Stimulated activated CD8-positive, alpha-beta memory T cell treated with anti-CD3 and anti-CD28 coated beads, Interleukin-4, amount 100 ng/mL, for 48 hours (primary cell): ENCODE measurements around the gene TBC1D2B.

Experiments used
- DNase-seq: peaks from one replicate; pipeline ENCODE4 v3.0.0-alpha.2; 2020

TBC1D2B gene

DNA sequence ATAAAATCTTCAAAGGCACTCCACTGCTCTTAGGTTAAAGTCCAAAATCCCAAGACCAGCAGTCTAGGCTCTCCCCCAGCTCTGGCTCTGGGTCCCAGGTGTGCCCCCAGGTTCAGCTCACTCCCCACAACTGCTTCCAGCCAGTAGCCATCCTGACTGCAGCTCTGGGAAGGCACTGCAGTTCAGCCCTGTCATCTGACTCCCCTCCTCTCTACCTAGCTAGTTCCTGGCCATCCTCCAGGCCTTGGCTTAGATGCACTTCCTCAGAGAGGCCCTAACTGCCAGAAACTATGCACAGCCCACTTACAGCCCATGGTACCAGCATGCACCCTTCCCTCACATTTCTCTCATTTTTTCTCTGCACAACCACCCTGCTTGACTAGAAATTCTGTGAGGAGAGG lies 25.5 kb downstream of the TBC1D2B start:
- DNase-seq: no peak

DNA sequence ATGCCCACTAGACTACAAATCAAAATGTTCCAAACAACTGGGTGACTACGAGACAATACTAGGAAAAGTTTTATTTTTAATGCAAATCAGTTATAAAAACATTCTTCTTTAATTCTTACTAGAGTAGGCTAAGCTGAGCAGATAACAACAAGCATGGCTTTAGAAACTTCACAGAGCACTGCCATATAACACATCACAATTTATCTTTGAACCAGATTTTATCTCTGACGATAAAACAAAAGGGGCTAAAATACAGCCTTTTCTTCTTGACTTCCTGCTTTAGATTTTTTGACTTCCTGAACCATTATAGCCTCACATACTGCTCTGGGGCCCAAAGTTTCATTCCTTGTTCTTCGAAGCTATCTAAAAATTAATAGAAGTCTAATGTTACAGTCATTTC lies 25.9 kb downstream of the TBC1D2B start:
- DNase-seq: no peak

- no peak for DNase-seq
Observed at GRCh38 chr15:78050826-78051225, 26.7 kb downstream of the TBC1D2B start.

- no peak for DNase-seq
Observed at GRCh38 chr15:78050441-78050809, 27.1 kb downstream of the TBC1D2B start.

DNA sequence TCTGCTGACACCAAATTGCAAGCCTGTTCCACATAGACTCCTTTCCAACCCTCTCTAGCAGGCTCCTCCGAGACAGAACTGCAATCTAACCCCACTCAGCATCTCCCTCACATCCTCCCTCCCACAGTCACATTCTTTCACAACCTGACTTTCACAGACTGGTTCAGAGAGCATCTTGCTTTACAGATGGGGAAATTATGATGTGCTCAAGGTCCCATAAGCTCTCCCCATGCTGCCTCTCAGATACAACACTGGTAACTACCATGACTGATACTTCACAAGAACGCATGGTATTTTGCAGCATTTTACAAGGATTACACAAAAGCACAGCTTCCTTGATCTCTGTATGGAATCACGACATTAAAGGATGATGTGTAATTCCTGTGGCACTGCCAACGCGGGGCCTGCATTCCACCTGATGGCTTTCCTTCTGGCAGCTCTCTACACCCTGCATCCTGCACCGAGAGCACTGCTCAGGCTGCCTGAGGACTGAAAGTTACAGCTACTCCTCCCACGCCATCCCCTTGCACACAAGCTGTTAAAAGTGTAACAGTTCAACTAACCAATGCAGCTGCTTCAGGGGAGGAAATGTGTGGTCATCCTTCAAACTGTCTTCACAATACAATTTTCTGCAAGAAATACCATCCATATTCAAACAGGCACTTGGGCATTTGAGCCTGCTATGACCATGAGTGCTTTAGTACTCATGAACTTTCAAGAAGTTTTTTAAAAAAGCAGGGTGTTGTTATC lies 27.6 kb downstream of the TBC1D2B start:
- peak; percentile 77 for DNase-seq

GRCh38 chr15:78048628-78048920 lies 28.9 kb downstream of the TBC1D2B start:
- DNase-seq: no peak

- DNase-seq: no peak
Observed at GRCh38 chr15:78047761-78048627, 29.5 kb downstream of the TBC1D2B start.

DNA sequence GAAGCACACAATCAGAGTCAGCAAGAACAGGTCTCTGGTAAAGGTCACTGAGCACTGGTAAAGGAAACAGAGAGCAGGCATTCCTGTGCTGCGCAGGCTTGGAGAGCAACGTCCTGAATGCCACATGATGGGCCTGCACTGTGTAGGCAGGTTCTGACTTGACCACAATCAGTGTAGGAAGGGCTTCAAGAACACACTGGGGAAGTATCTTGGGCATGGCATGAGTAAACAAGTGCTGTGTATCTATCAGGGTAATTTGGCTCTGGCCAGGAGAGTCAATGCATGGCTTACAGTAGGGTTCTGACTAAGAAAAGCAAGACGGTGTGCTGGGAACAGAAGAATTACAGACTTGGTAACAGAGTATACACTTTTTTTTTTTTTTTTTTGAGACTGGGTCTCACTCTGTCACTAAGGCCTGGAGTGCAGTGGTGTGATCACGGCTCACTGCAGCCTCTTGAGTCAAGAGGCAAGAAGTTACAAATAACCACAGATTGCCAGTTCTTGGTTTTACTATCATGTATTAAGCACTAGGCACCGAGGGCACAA lies 30.6 kb downstream of the TBC1D2B start:
- no peak for DNase-seq

DNA sequence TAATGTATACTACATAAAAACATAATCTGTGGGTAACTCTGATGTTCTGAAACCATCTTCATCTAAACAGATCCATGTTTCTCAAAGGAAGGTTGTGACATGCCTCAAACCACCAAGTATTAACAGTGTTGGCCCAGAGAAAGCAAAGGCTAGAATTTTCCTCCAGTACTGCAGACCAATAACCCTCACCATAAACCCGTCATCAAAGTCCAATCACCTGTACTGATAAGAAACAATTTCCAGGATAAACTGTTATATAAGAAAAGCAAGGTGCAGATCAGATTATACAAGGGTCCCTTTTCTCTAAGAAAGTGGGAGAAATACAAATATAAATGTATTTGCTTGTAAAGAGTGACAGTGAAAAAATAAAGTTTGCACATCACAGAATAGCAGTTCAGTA lies 32.3 kb downstream of the TBC1D2B start:
- DNase-seq: no peak

DNA sequence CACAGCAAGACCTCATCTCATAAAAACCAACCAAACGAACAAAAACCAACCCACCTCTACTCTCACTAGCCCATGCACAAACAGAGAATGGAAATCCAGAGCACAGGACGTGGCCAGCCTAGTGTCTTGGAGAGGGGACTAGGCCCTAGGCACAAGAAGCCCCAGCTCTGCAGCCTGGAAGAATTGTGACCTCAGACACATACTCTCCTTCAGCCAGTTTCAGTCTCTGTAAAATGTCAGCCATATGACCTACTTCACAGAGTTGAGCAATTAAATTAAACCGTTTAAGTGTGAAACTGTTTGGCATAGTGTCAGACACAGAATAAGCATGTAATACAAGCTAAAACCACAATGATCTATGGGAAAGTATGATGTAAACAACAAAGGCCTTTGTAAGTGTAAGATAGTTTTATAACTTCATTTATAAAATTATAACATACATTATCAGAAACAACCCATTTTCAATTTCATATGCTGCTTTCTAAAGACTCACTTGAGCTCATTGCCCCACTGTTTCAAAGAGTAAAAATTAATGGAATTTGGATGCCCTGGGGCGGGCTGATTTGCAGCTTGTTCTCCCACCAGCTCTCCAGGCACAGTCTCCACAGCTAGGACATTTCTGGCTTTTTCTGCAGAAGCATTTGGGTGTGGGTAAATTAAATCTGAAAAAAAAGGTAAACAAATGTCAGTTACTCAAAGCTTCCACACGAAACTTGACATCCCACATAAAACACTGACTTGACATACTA lies 32.9 kb downstream of the TBC1D2B start:
- DNase-seq: no peak

DNA sequence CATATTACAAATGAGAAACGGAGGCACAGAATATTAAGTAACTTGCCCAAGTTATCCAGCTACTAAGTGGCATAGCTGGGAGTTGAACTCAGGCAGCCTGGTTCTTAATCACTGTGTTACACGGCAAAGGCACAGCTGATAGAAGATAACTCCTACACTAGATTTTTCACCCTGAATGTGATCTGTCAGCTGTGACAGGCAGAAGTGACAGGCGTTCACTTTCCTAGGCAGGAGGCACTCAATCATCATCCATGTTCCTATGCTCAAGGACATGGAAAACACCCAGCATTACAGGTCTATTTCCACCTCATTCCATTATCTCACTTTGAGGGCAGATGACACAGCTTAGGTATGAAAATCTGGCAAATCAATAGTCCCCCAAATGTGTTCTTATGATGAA lies 35.6 kb downstream of the TBC1D2B start:
- no peak for DNase-seq

GRCh38 chr15:78040653-78041244 lies 36.8 kb downstream of the TBC1D2B start:
- DNase-seq: no peak

GRCh38 chr15:78038585-78039247 lies 38.8 kb downstream of the TBC1D2B start:
- no peak for DNase-seq

DNA sequence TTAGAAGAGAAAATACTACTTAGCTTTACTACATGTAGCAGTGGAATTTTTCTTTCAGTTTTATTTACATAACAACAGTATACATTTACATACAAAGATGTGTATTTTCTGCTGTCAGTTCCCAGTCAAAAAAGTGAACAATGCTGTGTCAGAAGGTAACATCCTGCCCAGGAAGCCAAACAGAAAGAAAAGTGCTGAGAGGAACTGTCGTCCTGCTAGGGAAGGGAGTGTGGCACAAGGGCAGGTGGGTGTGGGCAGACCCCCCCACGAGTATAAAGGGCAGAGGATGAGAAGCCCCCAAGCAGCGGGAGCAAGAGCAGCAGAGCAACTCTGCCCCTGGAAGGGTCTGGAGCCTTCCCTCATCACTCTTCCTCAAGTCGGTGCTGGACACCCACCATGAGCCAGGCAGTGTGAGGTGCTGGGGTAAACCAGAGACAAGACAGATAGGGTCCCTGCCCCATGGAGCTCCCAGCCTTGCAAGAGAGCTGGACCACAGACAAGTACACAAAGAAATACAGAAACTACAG lies 39.7 kb downstream of the TBC1D2B start:
- DNase-seq: no peak

GRCh38 chr15:78037328-78037727 lies 40.2 kb downstream of the TBC1D2B start:
- no peak for DNase-seq

GRCh38 chr15:78035861-78036476 lies 41.5 kb downstream of the TBC1D2B start:
- no peak for DNase-seq

DNA sequence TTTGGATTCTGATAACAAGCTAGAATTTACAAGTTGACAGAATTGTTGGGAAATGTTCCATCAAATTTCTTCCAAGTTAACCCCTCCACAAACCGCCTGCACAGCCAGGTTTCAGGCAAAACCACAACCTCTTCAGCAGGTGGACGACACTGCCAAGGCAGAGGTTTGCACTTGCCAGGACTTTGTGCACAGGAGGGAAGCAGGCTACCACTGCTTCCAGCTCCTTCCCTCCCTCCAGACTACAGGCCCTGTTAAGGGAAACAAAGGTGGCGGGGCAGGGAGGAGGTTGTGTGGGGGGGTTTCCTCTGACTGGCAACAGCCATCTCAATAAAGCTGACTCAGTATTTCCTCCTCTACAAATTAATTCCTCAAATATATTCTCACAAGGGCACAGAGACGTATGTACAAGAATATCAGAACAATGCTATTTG lies 42.2 kb downstream of the TBC1D2B start:
- no peak for DNase-seq

- DNase-seq: peak; percentile 87
Observed at GRCh38 chr15:78034495-78035191, 42.9 kb downstream of the TBC1D2B start.

GRCh38 chr15:78033864-78034263 lies 43.6 kb downstream of the TBC1D2B start:
- no peak for DNase-seq

GRCh38 chr15:78032671-78033070 lies 44.8 kb downstream of the TBC1D2B start:
- no peak for DNase-seq

GRCh38 chr15:78024883-78025282 lies 52.6 kb downstream of the TBC1D2B start:
- no peak for DNase-seq
